ENCODE measurements around the gene PDLIM1.

Gene PDLIM1

DNA sequence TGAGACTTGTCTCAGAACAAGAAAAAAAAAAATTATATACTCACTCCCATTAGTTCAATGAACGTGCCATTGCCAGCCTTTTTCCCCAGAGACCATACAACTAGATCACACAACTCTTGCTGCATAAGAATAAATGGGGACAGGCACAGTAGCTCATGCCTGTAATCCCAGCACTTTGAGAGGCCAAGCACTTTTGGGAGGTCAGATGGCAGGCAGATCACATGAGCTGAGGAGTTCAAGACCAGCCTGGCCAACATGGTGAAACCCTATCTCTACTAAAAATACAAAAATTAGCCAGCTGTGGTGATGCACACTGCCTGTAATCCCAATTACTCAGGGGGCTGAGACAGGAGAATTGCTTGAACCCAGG lies 13.6 kb downstream of the PDLIM1 start:
- TF ChIP-seq, protein P1, sequence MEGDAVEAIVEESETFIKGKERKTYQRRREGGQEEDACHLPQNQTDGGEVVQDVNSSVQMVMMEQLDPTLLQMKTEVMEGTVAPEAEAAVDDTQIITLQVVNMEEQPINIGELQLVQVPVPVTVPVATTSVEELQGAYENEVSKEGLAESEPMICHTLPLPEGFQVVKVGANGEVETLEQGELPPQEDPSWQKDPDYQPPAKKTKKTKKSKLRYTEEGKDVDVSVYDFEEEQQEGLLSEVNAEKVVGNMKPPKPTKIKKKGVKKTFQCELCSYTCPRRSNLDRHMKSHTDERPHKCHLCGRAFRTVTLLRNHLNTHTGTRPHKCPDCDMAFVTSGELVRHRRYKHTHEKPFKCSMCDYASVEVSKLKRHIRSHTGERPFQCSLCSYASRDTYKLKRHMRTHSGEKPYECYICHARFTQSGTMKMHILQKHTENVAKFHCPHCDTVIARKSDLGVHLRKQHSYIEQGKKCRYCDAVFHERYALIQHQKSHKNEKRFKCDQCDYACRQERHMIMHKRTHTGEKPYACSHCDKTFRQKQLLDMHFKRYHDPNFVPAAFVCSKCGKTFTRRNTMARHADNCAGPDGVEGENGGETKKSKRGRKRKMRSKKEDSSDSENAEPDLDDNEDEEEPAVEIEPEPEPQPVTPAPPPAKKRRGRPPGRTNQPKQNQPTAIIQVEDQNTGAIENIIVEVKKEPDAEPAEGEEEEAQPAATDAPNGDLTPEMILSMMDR (IDR thresholded peaks at IDR 0.05) = no peak
- DNase-seq (ENCODE audit: low spot score) = no peak
- peak overlapping the region in 1 of 2 donors; percentile 91 for H3K27ac ChIP-seq
- no peak overlapping the region for H3K4me3 ChIP-seq

DNA sequence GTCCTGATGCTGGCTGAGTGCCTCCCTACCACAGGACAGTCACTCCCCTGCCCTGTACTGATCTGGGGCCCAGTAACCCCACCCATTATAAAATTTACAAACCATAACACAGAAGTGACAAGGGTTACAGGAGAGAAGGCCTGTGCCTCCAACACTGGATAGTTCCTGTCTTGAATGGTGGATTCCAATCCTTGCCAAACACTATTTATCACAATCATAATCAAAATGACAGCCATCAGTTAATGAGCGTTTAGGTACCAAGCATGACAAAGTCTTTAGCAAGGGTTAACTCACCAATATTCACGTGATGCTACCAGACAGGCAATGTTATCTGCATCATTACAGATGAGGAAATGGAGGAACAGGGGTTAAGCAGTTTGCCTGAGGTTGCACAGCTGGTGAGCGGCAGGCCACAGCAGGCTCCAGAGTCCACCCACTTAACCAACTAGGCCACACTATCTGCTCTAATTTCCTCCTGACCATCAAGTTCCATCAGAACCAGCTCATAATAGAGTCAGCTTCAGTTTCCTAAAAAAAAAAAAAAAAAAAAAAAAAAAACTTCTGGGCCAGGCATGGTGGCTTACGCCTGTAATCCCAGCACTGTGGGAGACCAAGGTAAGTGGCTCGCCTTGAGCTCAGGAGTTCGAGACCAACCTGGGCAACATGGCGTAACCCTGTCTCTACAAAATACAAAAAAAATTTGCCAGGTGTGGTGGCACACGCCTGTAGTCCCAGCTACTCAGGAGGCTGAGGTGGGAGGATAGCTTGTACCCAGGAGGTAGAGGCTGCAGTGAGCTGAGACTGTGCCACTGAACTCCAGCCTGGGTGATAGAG lies 14.2 kb downstream of the PDLIM1 start:
- H3K4me3 ChIP-seq = peak overlapping the region; percentile 34

DNA sequence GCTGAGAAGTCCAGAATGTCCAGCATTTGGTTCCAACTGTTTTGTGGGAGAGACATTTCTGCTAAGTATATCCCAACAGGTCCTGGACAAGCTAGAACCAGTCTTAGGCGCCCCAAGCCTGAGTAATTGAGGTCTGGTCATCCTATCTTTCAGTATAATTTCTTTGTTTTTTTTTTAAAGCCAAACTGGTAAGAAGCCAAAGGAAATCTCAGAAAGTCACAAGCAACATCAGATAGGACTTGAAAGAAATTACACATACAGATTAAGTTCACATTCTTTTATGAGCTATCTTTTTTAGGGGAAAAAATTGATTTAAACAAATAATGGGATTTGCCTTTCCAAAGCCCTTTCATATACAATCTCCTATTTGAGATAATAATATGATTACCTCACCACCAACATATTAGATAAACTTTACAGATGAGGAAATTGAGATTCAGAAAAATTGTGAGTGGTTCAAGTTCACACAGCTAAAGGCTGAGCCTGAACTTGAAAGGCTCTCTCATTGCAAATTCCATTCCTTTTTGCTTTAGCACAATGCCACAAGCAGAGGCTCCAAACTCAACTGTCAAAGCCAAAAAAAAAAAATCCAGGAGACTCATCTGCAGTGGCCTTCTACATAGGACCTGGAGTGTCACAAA lies 15.0 kb downstream of the PDLIM1 start:
- TF ChIP-seq, protein P1 (IDR thresholded peaks at IDR 0.05) = no peak
- Histone ChIP-seq H3K4me3 (peak overlapping the region; percentile 34), H3K27ac (peak overlapping the region; percentile 69 to 91)
- DNase-seq (ENCODE audit: low spot score) = no peak

More for the DNA sequence above, 14.2 kb downstream of the PDLIM1 start:
- TF ChIP-seq, protein P1 (IDR thresholded peaks at IDR 0.05) = no peak
- H3K27ac ChIP-seq = peak overlapping the region; percentile 69 to 91
- DNase-seq (ENCODE audit: low spot score) = no peak

DNA sequence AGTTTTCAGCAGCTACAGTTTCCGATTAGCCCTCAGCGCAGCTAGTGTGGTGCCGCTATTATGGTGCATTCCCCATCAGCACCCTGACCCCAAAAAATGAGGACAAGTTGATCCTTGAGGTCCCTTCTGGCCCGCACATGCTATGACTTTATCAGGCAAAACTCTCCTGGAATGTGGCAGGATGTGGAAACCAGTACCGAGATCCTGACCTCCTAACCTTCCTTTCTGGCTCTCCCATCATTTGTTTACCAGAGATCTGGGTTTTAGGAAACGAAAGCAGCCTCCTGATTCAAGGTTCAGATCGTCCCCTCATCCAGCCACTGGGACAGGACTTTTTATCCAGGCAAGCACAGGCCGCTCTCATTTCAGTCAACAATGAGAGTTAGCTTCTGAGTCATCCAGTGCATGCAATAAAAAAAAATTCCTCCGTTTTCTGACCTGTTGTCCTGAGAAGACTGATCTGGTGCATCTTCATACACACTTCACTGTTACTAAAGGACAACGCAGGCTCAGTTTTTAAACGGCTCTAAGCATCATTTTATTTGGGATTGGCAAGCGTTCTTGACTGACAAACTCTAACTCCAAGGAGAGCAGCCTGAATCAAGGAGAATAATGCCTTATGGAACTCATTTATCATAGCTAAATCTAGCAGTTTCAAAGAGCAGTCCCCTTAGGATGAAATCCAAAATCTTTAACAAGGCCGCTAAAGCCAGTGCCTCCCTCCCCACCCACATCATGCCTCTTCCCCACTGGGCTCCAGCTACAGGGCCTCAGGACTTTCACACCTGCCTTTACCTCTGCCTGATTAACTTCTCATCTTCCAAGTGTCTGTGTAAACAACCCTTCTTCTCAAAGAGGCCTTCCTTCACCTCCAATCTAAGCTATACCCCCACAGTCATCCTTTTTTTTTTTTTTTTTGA lies 17.1 kb downstream of the PDLIM1 start:
- TF ChIP-seq, protein P1 (IDR thresholded peaks at IDR 0.05) = no peak
- Histone ChIP-seq H3K27ac (peak overlapping the region; percentile 69 to 91), H3K4me3 (peak overlapping the region; percentile 61)
- no peak for DNase-seq (ENCODE audit: low spot score)

DNA sequence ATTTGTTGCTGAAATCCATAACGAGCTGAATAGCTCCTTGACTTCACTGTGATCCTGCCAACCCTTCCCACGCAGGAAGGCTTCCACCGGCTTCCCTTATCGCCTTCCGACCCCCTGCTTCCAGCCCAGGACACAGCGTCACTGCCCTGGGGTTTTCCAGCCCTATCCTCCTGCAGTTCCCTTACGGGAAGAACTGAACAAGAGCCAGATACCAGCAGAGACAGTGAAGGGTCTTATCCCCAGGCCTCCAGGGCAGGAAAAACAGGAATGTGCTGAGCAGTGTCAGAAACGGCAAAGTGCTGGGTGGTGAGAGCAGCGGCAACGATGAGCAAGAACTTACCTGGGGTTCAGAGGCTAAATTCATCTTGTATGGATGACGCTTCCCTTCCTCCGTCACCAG lies 22.4 kb downstream of the PDLIM1 start:
- TF ChIP-seq, protein P1 (IDR thresholded peaks at IDR 0.05) = no peak
- no peak overlapping the region for H3K4me3 ChIP-seq
- peak overlapping the region; percentile 63 to 84 for H3K27ac ChIP-seq
- DNase-seq (ENCODE audit: low spot score) = no peak

DNA sequence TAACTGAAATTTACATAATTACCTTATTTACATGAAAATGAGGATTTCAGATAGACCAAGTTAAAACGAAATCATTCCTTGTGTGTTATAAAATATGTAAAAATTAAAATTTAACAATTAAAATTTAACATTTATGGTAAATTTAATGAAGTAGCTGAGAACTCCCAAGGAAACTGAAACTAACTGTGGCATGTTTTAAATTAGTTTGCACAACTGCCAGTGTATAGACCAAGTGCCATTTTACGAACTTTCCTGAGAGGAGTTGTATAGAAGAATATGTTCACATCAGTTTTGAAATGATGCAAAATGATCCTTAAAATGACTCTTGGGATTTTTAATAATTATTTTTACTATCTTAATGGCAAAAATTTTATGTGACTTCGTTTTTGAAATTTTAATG lies 23.6 kb downstream of the PDLIM1 start:
- no peak for DNase-seq (ENCODE audit: low spot score)
- H3K4me3 ChIP-seq = no peak overlapping the region
- TF ChIP-seq, protein P1 (IDR thresholded peaks at IDR 0.05) = no peak
- peak overlapping the region in 1 of 2 donors; percentile 71 for H3K27ac ChIP-seq
